GM21576 (cell line): ENCODE results near the gene LACTB.
A peak's percentile ranks its signal among the peaks of the same experiment; 100 is the strongest.

Source experiments
- ATAC-seq: cut with Tn5 transposase; IDR thresholded peaks from one replicate; pipeline ENCODE4 v1.9.1; 2021; ENCODE audit warnings: mild to moderate bottlenecking, moderate library complexity; ENCODE audit not compliant: unreplicated experiment

LACTB gene

DNA sequence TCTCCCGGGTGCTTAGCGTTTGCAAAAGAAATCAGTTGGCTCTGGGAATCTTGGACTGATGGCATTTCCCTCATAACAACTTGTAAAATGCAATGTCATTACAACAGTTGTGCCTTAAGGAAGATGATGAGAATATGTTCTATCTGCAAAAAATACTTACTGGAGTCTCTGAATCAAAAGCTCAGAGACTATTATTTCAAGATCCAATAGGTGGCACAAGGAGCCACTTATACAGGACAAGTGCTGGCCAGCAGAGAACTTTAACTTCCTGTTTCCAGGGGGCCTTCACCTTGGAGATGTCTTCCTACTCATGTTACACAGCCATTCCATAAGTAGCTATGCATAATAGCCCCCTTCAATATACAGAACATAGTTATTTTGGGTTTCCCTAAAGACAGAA lies 44.6 kb downstream of the LACTB start:
- ATAC-seq: no peak

DNA sequence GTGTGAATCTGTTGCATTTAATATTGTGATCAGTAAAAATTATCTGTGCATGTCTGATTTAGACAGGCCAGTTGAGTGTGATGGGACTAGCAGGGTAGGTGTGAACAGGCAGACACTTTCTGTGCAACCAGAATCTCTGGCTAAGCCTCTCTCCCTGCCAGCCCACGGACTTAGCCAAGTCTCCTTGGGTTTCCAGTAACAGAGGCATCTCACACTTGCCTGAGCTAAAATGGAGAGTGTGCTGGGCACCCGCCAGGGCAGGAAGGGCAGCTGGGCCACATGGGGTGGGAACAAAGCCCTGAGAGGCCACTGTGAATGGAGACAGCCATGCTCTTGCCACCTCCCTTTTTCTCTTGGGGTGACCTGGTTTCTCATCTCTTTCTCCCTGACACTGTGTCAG lies 48.1 kb downstream of the LACTB start:
- ATAC-seq: no peak

DNA sequence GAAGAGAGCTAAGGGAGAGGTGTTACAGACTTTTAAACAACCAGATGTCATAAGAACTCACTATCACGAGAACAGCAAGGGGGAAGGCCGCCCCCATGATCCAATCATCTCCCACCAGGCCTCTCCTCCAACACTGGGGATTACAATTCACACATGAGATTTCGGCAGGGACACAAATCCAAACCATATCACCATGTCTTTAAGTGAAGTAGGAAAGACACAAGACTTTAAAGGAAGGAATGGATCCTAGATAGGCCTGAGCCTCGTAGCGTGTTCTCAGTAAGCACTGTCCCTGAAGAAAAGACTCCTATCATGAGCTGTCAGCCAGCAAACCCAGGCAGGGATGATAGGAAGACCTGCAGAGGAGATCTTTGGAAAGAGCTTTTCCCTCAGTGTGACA lies 50.7 kb downstream of the LACTB start:
- no peak for ATAC-seq

DNA sequence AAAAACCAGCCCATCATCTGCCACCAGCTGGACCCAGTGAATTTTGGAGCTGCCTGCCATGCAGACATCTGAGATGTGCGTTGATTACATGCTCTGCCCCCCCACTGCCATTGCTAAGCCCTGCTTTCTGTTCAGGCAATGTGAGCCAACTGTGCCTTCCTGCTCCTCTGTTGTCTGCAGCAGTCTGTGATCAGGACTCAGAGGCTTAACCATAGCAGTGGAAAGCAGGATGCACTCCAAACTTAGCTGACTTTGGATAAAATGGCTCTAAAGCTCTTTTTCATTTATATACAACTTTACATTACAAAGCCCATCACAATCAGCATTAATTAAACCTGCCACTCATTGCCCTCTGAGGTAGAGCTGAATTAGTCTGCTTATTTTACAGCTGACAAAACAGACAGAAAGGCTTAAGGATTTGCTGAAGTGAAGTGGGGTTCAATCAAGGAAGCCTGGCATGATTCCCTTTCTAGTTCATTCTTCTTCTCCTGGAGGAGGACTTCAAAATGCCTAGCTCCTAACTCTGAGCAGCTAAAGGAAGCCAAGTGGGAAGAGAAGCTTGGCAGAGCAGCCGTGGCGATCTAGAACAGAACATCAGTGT lies 51.3 kb downstream of the LACTB start:
- no peak for ATAC-seq

DNA sequence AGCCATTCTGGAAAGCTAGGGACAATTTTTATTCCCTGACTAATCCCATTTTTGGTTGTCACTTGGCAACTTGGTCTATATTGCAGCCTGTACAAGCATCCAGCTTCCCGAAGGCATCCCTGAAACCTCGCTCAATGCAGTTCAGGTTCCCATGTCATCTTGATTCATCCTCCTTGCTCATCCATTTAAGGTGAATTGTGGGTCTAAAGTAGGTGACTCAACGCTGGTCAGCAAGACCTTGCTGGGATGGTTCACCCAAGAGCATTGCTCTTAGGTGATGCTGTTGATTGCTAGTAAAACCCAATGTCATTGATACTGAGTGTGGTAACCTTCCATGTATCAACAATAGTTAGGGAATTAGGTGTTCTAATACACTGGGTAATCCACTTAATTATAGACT lies 54.6 kb downstream of the LACTB start:
- ATAC-seq: no peak

DNA sequence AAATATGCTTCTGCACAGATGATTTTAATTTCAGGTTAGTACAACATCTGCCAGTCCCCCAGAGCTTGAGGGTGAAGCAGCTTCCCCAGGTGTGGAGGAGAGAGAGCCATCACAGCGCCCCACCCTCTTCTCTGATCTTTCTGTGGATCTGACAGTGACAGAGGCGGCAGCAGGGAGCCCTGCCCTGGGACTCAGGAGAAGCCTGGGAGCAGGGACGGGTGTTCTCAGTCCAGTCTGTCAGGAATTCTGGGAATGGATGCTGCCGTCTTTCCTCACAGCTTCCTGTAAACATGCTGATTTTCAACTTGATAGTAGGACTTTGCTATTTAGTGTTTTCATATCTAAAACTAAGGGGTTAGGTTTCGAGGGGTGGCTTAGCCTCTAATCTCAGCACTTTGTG lies 56.4 kb downstream of the LACTB start:
- no peak for ATAC-seq

DNA sequence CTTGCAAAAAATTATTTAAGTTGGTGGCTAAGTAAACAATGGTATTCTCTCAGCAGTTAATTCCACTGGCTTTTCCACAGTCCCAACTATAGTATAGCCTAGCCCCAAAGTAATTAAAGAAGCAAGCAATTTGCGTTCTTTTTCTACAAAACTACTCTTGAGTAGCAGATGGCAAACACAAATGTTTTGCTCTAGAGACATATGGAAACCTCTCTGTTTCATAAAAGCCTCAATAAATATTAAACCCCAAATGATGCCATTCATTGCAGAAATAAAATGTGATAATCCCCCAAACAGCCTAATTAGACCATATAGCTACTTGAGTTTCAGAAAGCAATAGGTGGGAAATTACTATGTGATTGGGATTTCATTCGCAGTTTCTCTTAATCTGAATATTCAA lies 59.1 kb downstream of the LACTB start:
- no peak for ATAC-seq

DNA sequence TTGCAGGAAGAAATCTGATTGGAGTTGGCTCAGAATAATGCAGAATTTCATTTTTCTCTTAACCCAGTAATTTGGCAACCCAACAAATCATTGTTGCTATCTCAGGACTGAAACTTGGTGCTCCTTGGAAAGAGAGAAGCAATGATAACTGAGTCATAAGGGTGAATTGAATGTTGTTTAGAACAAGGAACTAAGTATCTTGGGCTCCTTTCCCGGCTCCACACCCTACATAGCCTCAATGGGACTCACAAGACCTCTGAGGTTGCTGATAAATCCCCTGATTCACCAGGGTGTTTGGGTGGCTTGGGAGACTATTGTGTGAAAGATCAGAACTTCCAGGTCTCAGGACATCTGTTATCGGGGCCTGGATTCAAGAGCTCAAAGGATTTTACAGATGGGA lies 60.0 kb downstream of the LACTB start:
- no peak for ATAC-seq

DNA sequence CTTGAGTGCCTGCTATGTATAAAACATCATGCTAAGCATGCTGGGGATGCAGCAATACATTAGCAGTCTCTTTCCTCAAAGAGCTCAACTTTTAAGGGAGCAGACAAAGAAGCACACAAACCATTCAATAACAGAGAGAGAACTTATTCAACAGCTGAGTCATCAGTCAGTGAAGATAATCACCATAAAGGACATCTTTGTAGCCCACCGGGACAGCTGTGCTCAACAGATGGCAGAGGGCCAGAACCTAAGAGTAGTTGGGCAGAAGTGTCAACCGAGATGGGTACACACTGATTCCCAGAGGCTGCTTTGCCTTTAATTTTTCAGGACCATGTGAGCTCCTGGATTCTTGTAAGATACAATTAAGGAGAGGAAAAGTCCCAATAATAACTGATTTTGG lies 63.5 kb downstream of the LACTB start:
- no peak for ATAC-seq

DNA sequence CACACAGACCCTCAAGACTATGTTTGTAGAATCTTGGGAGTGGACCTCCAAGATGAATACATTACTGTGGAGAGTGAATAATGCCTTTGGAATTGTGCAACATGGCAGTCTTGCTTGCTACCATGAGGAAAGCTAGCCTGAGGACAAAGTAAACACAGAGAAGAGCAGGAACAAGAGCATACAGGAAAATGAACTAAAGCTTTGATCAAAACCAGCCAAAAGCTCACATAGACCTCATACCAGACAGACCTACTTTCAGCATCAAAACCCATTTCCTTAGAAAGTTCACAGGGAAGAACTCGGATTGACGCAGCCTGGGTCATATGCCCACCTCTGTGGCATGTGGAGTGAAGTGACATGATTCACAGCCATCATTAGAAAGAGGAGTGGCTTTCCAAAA lies 64.4 kb downstream of the LACTB start:
- ATAC-seq: no peak

DNA sequence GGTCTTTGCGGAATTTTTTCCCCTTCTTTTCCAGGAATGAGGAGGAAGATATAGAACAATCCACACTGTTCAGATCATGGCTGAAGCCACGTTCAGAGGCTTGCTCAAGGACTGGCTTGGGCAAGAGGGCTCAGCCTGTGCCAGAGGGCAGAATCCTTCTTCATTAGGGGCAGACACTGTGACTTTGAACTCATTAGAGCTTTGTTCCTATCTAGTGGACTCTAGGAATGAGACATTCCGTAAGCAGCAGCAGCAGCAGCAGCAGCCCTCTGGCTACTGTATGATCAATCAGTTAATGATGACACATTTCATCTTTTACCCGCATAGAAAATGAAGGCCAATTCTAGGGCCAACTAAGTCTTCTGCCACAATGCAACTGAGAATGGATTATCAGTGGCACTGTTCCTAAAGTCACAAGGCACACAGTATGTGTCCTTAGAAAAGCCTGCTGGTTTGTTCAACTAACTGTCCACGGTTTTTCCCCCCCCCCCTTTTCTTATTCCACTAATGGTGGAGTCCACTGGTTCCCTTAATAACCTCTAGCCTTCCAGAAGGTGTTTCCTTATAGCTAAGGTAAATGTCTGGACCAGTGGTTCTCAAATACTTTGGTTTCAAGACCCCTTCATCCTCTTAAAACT lies 66.0 kb downstream of the LACTB start:
- ATAC-seq: no peak

DNA sequence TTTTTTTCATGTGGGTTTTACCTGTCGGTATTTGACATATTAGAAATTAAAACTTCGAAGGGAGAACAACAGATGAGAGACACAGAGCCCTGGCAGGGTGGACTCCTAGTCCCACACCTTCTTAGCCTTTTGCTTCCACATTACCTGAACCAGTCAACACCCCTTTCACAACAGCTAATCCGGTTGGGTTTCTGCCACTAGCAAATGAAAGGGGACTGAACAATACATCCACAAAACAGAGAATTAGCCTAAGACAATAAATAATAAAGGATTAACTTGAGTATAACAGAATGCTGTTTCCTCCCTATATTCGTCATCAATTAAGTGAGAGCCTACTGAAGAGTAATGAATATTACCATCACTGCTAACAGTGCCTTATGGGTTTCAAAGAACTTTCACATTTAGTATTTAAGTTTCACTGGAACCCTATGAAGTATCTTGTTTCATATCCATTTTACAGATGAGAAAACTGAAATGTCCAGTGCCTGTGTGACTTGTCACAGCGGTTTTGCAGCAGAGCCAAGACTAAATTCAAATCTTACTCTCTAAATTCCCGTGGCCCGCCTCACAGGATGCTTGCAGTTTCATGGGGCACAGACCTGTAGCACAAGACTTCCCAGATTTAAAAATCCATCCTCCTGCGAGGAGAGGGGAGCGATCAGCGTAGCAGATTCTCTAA lies 66.7 kb downstream of the LACTB start:
- ATAC-seq: no peak

DNA sequence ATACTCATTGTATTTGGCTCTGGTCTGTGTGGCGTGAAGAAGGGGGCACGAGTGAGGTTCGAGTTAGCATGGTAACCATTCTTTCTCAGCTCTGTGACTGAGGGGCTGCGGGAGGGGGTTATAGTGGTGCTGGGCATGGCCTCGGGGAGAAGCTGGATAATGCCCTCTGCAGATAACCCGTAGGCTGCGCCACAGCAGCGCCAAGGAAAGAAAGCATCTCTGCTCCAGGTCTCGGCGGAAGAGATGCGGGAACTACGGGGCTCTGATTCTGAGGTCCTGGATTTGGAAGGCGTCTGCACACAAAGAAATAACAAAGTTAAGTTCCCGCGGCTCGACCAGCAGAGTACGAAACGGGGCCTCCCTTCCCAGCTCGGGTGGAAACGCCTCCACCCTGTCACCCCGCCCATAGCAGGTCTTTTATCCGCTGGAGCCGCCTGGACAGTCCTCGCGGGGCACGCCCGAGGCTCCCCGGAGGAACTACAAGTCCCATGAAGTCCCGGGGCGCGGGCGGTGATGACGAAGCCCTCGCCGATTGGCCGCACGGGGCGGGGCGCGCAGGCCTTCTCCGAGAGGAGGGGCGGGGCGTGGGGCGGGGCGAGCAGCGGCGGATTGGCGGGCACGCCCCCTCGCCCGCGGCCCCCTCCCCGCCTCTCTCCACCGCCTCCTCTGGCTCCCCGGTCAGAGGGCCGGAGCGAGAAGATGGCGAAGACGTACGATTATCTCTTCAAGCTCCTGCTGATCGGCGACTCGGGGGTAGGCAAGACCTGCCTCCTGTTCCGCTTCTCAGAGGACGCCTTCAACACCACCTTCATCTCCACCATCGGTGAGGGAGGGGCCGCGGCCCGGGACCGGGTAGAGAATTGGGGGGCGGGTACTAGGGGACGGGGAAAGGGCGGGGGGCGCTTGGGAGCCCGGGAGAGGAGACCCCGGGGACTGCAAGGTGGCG lies 67.5 kb downstream of the LACTB start, which contains the start of gene RAB8B:
TSS of gene RAB8B (plus strand) at position 681 of the 946 bp plus-strand sequence. CDS start at position 700, 19 bp downstream.
- ATAC-seq: peak; percentile 73

DNA sequence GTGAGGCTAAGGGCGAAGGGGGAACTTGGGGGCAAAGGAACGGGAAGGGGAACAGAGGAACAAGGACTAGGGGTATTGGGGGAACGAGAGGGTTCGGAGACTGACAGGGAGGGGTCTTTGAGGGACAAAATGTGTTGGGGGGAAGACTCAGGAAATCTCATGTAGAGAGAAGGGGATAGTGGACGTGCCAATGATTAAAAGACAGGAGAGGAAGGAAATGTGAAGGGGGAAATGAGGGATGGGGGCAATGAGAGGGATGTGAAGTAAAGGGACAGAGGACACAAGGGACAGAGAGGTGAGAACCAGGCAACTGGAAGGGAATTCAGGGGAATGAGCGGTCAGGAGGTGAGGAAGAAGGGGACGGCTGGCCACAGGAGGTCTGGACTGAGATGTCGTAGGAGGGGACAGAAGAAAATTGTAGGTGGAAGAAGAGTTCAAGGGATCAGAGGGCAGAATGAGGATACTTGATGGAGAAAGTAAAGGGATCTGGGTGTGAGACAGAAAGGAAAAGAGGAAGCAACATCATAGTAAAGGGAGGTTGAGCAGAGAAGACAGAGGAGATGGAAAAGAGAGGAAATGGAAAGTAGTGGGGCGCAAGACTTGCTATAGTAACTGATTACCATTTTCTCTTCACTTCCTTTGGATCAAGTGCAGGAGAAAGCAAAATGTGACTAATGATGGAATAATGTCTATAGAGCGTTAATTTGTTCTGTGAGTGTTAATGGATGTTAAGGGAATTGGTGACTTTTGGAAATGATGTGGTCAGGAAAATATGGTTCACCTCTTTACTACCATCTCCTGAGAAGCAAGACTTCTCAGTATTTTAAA lies 68.5 kb downstream of the LACTB start:
- ATAC-seq: no peak

DNA sequence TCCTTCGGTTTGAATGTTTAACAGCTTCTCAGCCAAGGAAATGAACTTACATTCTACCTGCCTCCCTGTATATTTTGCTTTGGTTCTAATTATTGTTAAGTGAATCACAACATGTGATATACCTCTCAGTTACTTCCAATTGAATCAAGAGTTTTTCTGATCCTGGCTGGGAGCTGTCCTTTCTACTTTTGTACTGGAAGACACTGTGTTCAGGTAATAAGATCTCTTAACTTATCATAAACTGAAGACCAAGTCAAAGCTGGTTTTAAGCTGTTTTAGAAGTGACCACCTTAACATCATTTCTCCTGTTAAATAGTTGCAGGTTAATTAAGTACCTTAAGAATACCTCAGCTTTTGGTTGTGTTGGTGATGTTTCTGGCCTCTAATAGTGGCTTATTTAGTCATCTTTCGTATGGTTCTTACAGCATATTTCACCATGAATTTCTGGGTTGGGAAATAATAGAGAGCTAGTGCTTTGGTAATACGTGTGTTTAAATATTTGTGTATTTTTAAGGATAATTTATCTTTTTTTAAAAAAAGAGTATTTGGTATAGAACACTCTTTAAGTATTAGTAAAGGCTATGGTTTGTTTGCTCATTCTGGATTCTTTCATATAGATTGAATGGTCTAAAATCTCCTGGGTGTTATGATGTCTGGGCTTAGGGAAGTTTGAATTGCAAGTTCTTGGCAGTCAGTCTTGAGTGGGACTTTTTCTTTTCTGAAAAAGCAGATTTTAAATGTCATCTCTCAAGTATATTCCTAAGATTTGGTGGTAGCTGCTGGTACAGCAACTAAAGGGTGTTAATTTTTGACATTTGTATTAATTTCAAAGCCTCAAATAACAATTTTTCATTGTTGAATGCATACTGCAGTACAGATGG lies 69.3 kb downstream of the LACTB start:
- no peak for ATAC-seq
